ENCODE measurements around the gene ANO10.

GRCh38 chr3:43435706-43436105 lies 186.1 kb downstream of the ANO10 start:
- TF ChIP-seq POLR2A (IDR thresholded peaks at IDR 0.05; ENCODE audit: low read depth, low read length) = no peak
- TF ChIP-seq TAF1 (IDR thresholded peaks at IDR 0.05; ENCODE audit: borderline replicate concordance, low read depth, low read length) = no peak
- TF ChIP-seq POLR2AphosphoS5 (IDR thresholded peaks at IDR 0.05; ENCODE audit: low read depth, low read length) = no peak
